HEK293 (cell line): ENCODE results near the gene SETD3.

ENCODE experiments used
- CTCF ChIA-PET: fragments of 350-600 bp; formaldehyde crosslinking; extraction: SDS; loops from one replicate; lab custom pipeline; 2021; ENCODE audit warnings: antibody characterized with exemption; lab: Yijun Ruan, JAX
- POLR2A ChIA-PET: fragments of 300-600 bp; formaldehyde crosslinking; extraction: SDS; loops from one replicate; lab custom pipeline; 2020; ENCODE audit warnings: antibody characterized with exemption, inconsistent platforms; lab: Yijun Ruan, JAX
- H3K27ac ChIP-seq: fragments of 200-500 bp; sonication (Bioruptor generic); 2 replicates; pipeline ENCODE4 v1.5.1; 2014; ENCODE audit warnings: low read depth, low read length, control low read depth, inconsistent platforms; ENCODE audit errors: extremely low read depth
- H3K36me3 ChIP-seq, 2 experiments: fragments of 200-500 bp in 1 of 2; sonication (Bioruptor generic) in 1 of 2; 1 replicate in 1 of 2; 2 replicates in 1 of 2; pipeline ENCODE4 v1.5.1; 2014 to 2017; ENCODE audit warnings: inconsistent platforms in 2 of 2, low read length in 2 of 2; ENCODE audit not compliant: control insufficient read depth in 2 of 2, insufficient read depth in 1 of 2
- H3K4me1 ChIP-seq: fragments of 200-500 bp; sonication (Bioruptor generic); 2 replicates; pipeline ENCODE4 v1.5.1; 2014; ENCODE audit warnings: mild to moderate bottlenecking, low read length, inconsistent platforms; ENCODE audit not compliant: control insufficient read depth, insufficient read depth
- H3K4me3 ChIP-seq: 2 replicates; pipeline ENCODE4 v1.5.1; 2011; ENCODE audit warnings: low read depth, mild to moderate bottlenecking, control low read depth, low read length, moderate library complexity
- H3K9me3 ChIP-seq: fragments of 200-500 bp; sonication (Bioruptor generic); 2 replicates; pipeline ENCODE4 v1.5.1; 2014; ENCODE audit warnings: low read depth, low read length, inconsistent platforms; ENCODE audit not compliant: control insufficient read depth, insufficient read depth
- BCL6B ChIP-seq: fragments of 450-650 bp; formaldehyde crosslinking; IDR thresholded peaks from 2 replicates; pipeline ENCODE4 v1.5.1; 2017; ENCODE audit warnings: missing biosample characterization, missing genetic modification characterization
- HOXD13 ChIP-seq: sonication (generic); formaldehyde crosslinking; IDR thresholded peaks from 2 replicates; pipeline ENCODE4 v1.8.0; 2022; ENCODE audit warnings: missing genetic modification reagents, borderline replicate concordance
- KLF16 ChIP-seq: fragments of 450-650 bp; formaldehyde crosslinking; IDR thresholded peaks from 2 replicates; pipeline ENCODE4 v1.5.1; 2017; ENCODE audit warnings: missing biosample characterization, missing genetic modification characterization
- MYNN ChIP-seq: fragments of 450-650 bp; formaldehyde crosslinking; IDR thresholded peaks from 2 replicates; pipeline ENCODE4 v1.5.1; 2016; ENCODE audit warnings: missing biosample characterization, missing genetic modification characterization, borderline replicate concordance
- MZF1 ChIP-seq: fragments of 450-650 bp; formaldehyde crosslinking; IDR thresholded peaks from 2 replicates; pipeline ENCODE4 v1.5.1; 2017; ENCODE audit warnings: missing biosample characterization, missing genetic modification characterization, borderline replicate concordance
- SP2 ChIP-seq: fragments of 450-650 bp; formaldehyde crosslinking; IDR thresholded peaks from 2 replicates; pipeline ENCODE4 v1.5.1; 2016; ENCODE audit warnings: missing biosample characterization, missing genetic modification characterization
- TCF7L2 ChIP-seq: IDR thresholded peaks from 2 replicates; pipeline ENCODE4 v1.6.1; 2011; ENCODE audit warnings: low read depth, mild to moderate bottlenecking, inconsistent platforms, low read length, moderate library complexity, borderline replicate concordance
- WT1 ChIP-seq: fragments of 450-650 bp; formaldehyde crosslinking; IDR thresholded peaks from 2 replicates; pipeline ENCODE4 v1.5.1; 2016; ENCODE audit warnings: missing biosample characterization, missing genetic modification characterization
- YY1 ChIP-seq: fragments of 450-650 bp; formaldehyde crosslinking; IDR thresholded peaks from 2 replicates; pipeline ENCODE4 v1.5.1; 2018; ENCODE audit warnings: missing biosample characterization, missing genetic modification characterization
- ZBTB21 ChIP-seq: fragments of 450-650 bp; formaldehyde crosslinking; IDR thresholded peaks from 2 replicates; pipeline ENCODE4 v1.5.1; 2017; ENCODE audit warnings: missing biosample characterization, missing genetic modification characterization
- ZBTB8A ChIP-seq: fragments of 450-650 bp; formaldehyde crosslinking; IDR thresholded peaks from 2 replicates; pipeline ENCODE4 v1.5.1; 2016; ENCODE audit warnings: missing biosample characterization, missing genetic modification characterization
- ZIC2 ChIP-seq: fragments of 450-650 bp; formaldehyde crosslinking; IDR thresholded peaks from 2 replicates; pipeline ENCODE4 v1.5.1; 2016; ENCODE audit warnings: missing biosample characterization, missing genetic modification characterization
- ZNF112 ChIP-seq: fragments of 450-650 bp; formaldehyde crosslinking; IDR thresholded peaks from 2 replicates; pipeline ENCODE4 v1.5.0; 2017; ENCODE audit warnings: missing biosample characterization, missing genetic modification characterization
- ZNF174 ChIP-seq: fragments of 450-650 bp; formaldehyde crosslinking; IDR thresholded peaks from 2 replicates; pipeline ENCODE4 v1.5.0; 2017; ENCODE audit warnings: missing biosample characterization, mild to moderate bottlenecking, missing genetic modification characterization
- ZNF24 ChIP-seq: fragments of 450-650 bp; formaldehyde crosslinking; IDR thresholded peaks from 2 replicates; pipeline ENCODE4 v1.5.1; 2016; ENCODE audit warnings: missing biosample characterization, missing genetic modification characterization
- ZNF280D ChIP-seq: fragments of 450-650 bp; formaldehyde crosslinking; IDR thresholded peaks from 2 replicates; pipeline ENCODE4 v1.5.1; 2016; ENCODE audit warnings: missing biosample characterization, missing genetic modification characterization
- ZNF341 ChIP-seq: fragments of 450-650 bp; formaldehyde crosslinking; IDR thresholded peaks from 2 replicates; pipeline ENCODE4; 2016; ENCODE audit warnings: low read depth, missing biosample characterization, missing genetic modification characterization
- ZNF362 ChIP-seq: fragments of 450-650 bp; formaldehyde crosslinking; IDR thresholded peaks from 2 replicates; pipeline ENCODE4 v1.5.1; 2016; ENCODE audit warnings: missing biosample characterization, missing genetic modification characterization
- ZNF366 ChIP-seq: fragments of 450-650 bp; formaldehyde crosslinking; conservative IDR thresholded peaks from 2 replicates; pipeline ENCODE4 v1.5.1; 2016; ENCODE audit warnings: missing biosample characterization, missing genetic modification characterization
- ZNF398 ChIP-seq: fragments of 450-650 bp; formaldehyde crosslinking; IDR thresholded peaks from 2 replicates; pipeline ENCODE4 v1.5.1; 2017; ENCODE audit warnings: missing biosample characterization, missing genetic modification characterization
- ZNF501 ChIP-seq: fragments of 450-650 bp; formaldehyde crosslinking; IDR thresholded peaks from 2 replicates; pipeline ENCODE4 v1.5.1; 2016; ENCODE audit warnings: missing biosample characterization, missing genetic modification characterization
- ZNF561 ChIP-seq: fragments of 450-650 bp; IDR thresholded peaks from 2 replicates; pipeline ENCODE4 v1.5.1; 2018; ENCODE audit warnings: missing biosample characterization, missing genetic modification characterization, borderline replicate concordance
- ZNF621 ChIP-seq: fragments of 450-650 bp; formaldehyde crosslinking; IDR thresholded peaks from 2 replicates; pipeline ENCODE4 v1.5.1; 2017; ENCODE audit warnings: missing biosample characterization, missing genetic modification characterization
- ZNF654 ChIP-seq: fragments of 450-650 bp; formaldehyde crosslinking; IDR thresholded peaks from 2 replicates; pipeline ENCODE4 v1.5.1; 2016; ENCODE audit warnings: low read depth, missing biosample characterization, missing genetic modification characterization
- ZNF664 ChIP-seq: fragments of 450-650 bp; formaldehyde crosslinking; IDR thresholded peaks from 2 replicates; pipeline ENCODE4 v1.5.1; 2016; ENCODE audit warnings: missing biosample characterization, missing genetic modification characterization

Gene SETD3

GRCh38 chr14:99374964-99375363, 105.7 kb downstream of the SETD3 start:
- ChIA-PET POLR2A (no interaction called here), CTCF (interaction anchor here (0.7 to 1.4 kb wide), 3 partner anchors 14 to 31 kb away, joined by 3 to 4 read pairs (median 3); no protein-coding TSS in a partner anchor)
- TF ChIP-seq ZIC2 (tag by site-specific recombination) (no peak), ZNF362 (no peak), ZNF366 (tag by site-specific recombination) (no peak), ZNF561 (tag by site-specific recombination) (no peak), KLF16 (tag by site-specific recombination) (no peak)
- TF ChIP-seq, all 188 proteins: peak for 0

GRCh38 chr14:99363616-99364290, 116.9 kb downstream of the SETD3 start:
- Histone ChIP-seq H3K36me3 (no peaks in the 10 kb centered on the region), H3K4me1 (no peaks in the 10 kb centered on the region), H3K4me3 (no peak overlapping the region)
- CTCF ChIA-PET: interaction anchor here (0.6 to 0.7 kb wide), 2 partner anchors 29 to 32 kb away, joined by 3 to 5 read pairs; no protein-coding TSS in a partner anchor
- POLR2A ChIA-PET: no interaction called here
- TF ChIP-seq KLF16 (tag by site-specific recombination) (no peak), ZNF174 (tag by site-specific recombination) (no peak), TCF7L2 (no peak), ZNF24 (no peak), ZNF561 (tag by site-specific recombination) (no peak), ZNF112 (tag by site-specific recombination) (no peak), ZNF621 (tag by site-specific recombination) (no peak), ZNF341 (tag by site-specific recombination) (no peak), ZNF280D (tag by site-specific recombination) (no peak), ZNF664 (tag by site-specific recombination) (no peak), YY1 (no peak), ZBTB21 (no peak), SP2 (no peak)
- TF ChIP-seq, all 188 proteins: peak for 0
- Histone ChIP-seq H3K27ac (no peak overlapping the region), H3K9me3 (no peaks in the 10 kb centered on the region)

More at GRCh38 chr14:99374964-99375363, 105.7 kb downstream of the SETD3 start:
- H3K4me1 ChIP-seq: no peaks in the 10 kb centered on the region
- no peak overlapping the region for H3K27ac ChIP-seq
- no peaks in the 10 kb centered on the region for H3K9me3 ChIP-seq
- H3K4me3 ChIP-seq: no peak overlapping the region
- H3K36me3 ChIP-seq: no peaks in the 10 kb centered on the region

GRCh38 chr14:99363051-99363450, 117.6 kb downstream of the SETD3 start:
- CTCF ChIA-PET: interaction anchor here (0.5 to 1.2 kb wide), 3 partner anchors 33 to 53 kb away, joined by 3 to 5 read pairs (median 3); no protein-coding TSS in a partner anchor
- Histone ChIP-seq H3K36me3 (no peaks in the 10 kb centered on the region), H3K27ac (no peak overlapping the region), H3K9me3 (no peaks in the 10 kb centered on the region), H3K4me3 (no peak overlapping the region), H3K4me1 (no peaks in the 10 kb centered on the region)
- POLR2A ChIA-PET: no interaction called here
- TF ChIP-seq ZBTB8A (tag by site-specific recombination): no peak
- TF ChIP-seq ZNF654 (tag by site-specific recombination): no peak
- TF ChIP-seq WT1 (tag by site-specific recombination): no peak
- TF ChIP-seq MZF1: no peak
- TF ChIP-seq BCL6B: no peak
- TF ChIP-seq MYNN (tag by site-specific recombination): no peak
- TF ChIP-seq HOXD13 (CRISPR knock-in tag): no peak
- TF ChIP-seq ZNF398 (tag by site-specific recombination): no peak
- TF ChIP-seq ZNF501: no peak
